ENCODE results near the gene DYNLRB2. TPM values are rescaled to one million over a fixed set of nuclear protein-coding genes. Genes with fewer than 3 reads are reported as not detected.

Gene DYNLRB2
- polyA plus RNA-seq, 1 donor from 2014 or later, result not detected

DNA sequence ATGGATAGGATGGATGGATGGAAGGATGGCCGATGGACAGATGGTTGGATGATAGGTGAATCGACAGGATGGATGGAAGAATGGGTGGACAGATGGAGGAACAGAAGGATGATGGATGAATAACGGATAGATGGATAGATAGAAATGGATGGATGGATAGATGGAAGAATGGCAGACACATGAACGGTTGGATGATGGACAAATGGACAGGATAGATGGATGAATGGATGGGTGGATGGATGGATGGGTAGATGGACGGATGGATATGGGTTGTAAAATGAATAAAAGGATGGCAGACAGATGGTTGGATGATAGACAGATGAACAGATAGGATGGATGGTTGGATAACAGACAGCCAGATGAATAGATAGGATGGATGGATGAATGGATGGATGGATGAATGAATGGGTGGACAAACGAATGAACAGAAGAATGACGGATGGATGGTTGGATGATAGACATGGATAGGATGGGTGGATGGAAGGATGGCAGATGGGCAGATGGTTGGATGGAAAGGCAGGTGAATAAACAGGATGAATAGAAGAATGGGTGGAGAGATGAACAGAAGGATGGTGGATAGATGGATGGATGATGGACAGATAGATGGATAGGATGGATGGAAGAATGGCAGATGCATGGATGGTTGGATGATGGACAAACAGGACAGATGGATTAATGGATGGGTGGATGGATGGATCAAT lies 55.9 kb downstream of the DYNLRB2 start:
- no peak overlapping the region for H3K4me3 ChIP-seq (ENCODE audit: low read length)
- no peak overlapping the region for H3K4me2 ChIP-seq (ENCODE audit: low read length)
- no peaks in the 10 kb centered on the region for H3K9me3 ChIP-seq (ENCODE audit: low read length)
- no peak overlapping the region for H2AFZ ChIP-seq (ENCODE audit: low read depth, low read length)
- H3K79me2 ChIP-seq (replicated peaks; ENCODE audit: insufficient read depth, low read length), result no peaks in the 10 kb centered on the region
- no peaks in the 10 kb centered on the region for H3K27me3 ChIP-seq (ENCODE audit: insufficient read depth, low read depth, low read length)
- H3K36me3 ChIP-seq (ENCODE audit: insufficient read depth, low read length), result no peaks in the 10 kb centered on the region
- no peak for TF ChIP-seq EZH2 (IDR thresholded peaks at IDR 0.05; ENCODE audit: borderline replicate concordance, insufficient read depth, low read length, poor library complexity, severe bottlenecking)
- no peak for TF ChIP-seq POLR2AphosphoS5 (IDR thresholded peaks at IDR 0.05)
- TF ChIP-seq, protein P1, sequence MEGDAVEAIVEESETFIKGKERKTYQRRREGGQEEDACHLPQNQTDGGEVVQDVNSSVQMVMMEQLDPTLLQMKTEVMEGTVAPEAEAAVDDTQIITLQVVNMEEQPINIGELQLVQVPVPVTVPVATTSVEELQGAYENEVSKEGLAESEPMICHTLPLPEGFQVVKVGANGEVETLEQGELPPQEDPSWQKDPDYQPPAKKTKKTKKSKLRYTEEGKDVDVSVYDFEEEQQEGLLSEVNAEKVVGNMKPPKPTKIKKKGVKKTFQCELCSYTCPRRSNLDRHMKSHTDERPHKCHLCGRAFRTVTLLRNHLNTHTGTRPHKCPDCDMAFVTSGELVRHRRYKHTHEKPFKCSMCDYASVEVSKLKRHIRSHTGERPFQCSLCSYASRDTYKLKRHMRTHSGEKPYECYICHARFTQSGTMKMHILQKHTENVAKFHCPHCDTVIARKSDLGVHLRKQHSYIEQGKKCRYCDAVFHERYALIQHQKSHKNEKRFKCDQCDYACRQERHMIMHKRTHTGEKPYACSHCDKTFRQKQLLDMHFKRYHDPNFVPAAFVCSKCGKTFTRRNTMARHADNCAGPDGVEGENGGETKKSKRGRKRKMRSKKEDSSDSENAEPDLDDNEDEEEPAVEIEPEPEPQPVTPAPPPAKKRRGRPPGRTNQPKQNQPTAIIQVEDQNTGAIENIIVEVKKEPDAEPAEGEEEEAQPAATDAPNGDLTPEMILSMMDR (IDR thresholded peaks at IDR 0.05; ENCODE audit: poor library complexity, severe bottlenecking), result no peak
- no peak for TF ChIP-seq RAD21 (conservative IDR thresholded peaks at IDR 0.05)
- TF ChIP-seq TAF1 (IDR thresholded peaks at IDR 0.05; ENCODE audit: low read depth), result no peak
- TF ChIP-seq EP300 (conservative IDR thresholded peaks at IDR 0.05; ENCODE audit: poor library complexity, severe bottlenecking), result no peak
- no peaks in the 10 kb centered on the region for H3F3A ChIP-seq (ENCODE audit: insufficient read depth, low read length, poor library complexity, severe bottlenecking)
- H3K9me2 ChIP-seq (ENCODE audit: insufficient read depth, low read length), result no peaks in the 10 kb centered on the region
- no peak overlapping the region for H3K27ac ChIP-seq (ENCODE audit: low read length)
- H4K20me1 ChIP-seq (ENCODE audit: insufficient read depth), result no peaks in the 10 kb centered on the region
- no peak overlapping the region for H3K9ac ChIP-seq (ENCODE audit: low read length)

DNA sequence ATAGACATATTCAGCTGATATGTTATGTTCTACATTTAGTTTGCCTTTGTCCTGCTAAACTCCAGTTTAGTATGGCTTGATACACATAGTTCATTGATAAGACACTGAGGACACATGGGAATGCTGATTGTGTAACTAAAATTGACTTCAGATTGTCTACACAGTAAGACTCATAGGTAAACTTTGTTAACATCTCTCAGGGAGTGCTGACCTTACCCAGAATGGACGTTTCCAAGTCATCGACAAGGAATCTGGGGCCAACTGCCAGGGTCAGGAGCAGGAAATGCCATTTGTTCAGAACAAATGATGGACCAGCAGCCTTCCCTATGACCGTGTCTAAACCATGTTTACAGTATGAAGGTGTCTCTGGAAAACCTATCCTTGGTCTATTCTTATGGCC lies 58.7 kb downstream of the DYNLRB2 start:
- H3K79me2 ChIP-seq (replicated peaks; ENCODE audit: insufficient read depth, low read length), result no peaks in the 10 kb centered on the region
- H4K20me1 ChIP-seq (ENCODE audit: insufficient read depth), result no peaks in the 10 kb centered on the region
- H3F3A ChIP-seq (ENCODE audit: insufficient read depth, low read length, poor library complexity, severe bottlenecking), result no peaks in the 10 kb centered on the region
- TF ChIP-seq, protein P2, sequence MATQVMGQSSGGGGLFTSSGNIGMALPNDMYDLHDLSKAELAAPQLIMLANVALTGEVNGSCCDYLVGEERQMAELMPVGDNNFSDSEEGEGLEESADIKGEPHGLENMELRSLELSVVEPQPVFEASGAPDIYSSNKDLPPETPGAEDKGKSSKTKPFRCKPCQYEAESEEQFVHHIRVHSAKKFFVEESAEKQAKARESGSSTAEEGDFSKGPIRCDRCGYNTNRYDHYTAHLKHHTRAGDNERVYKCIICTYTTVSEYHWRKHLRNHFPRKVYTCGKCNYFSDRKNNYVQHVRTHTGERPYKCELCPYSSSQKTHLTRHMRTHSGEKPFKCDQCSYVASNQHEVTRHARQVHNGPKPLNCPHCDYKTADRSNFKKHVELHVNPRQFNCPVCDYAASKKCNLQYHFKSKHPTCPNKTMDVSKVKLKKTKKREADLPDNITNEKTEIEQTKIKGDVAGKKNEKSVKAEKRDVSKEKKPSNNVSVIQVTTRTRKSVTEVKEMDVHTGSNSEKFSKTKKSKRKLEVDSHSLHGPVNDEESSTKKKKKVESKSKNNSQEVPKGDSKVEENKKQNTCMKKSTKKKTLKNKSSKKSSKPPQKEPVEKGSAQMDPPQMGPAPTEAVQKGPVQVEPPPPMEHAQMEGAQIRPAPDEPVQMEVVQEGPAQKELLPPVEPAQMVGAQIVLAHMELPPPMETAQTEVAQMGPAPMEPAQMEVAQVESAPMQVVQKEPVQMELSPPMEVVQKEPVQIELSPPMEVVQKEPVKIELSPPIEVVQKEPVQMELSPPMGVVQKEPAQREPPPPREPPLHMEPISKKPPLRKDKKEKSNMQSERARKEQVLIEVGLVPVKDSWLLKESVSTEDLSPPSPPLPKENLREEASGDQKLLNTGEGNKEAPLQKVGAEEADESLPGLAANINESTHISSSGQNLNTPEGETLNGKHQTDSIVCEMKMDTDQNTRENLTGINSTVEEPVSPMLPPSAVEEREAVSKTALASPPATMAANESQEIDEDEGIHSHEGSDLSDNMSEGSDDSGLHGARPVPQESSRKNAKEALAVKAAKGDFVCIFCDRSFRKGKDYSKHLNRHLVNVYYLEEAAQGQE (IDR thresholded peaks at IDR 0.05; ENCODE audit: borderline replicate concordance), result no peak
- no peak for TF ChIP-seq RAD21 (conservative IDR thresholded peaks at IDR 0.05)
- TF ChIP-seq POLR2AphosphoS5 (IDR thresholded peaks at IDR 0.05), result no peak
- no peak for TF ChIP-seq TAF1 (IDR thresholded peaks at IDR 0.05; ENCODE audit: low read depth)
- TF ChIP-seq, protein P1 (IDR thresholded peaks at IDR 0.05; ENCODE audit: poor library complexity, severe bottlenecking), result no peak
- H3K27me3 ChIP-seq (ENCODE audit: insufficient read depth, low read depth, low read length), result no peaks in the 10 kb centered on the region
- no peak overlapping the region for H3K4me2 ChIP-seq (ENCODE audit: low read length)
- H3K36me3 ChIP-seq (ENCODE audit: insufficient read depth, low read length), result no peaks in the 10 kb centered on the region
- H3K9ac ChIP-seq (ENCODE audit: low read length), result no peak overlapping the region
- no peaks in the 10 kb centered on the region for H3K9me2 ChIP-seq (ENCODE audit: insufficient read depth, low read length)
- H3K27ac ChIP-seq (ENCODE audit: low read length), result no peak overlapping the region
- no peaks in the 10 kb centered on the region for H3K9me3 ChIP-seq (ENCODE audit: low read length)
- H3K4me3 ChIP-seq (ENCODE audit: low read length), result no peak overlapping the region
- no peak overlapping the region for H2AFZ ChIP-seq (ENCODE audit: low read depth, low read length)

Measured in neural cell (in vitro differentiated cells).